HCT116 (cell line): ENCODE results near the gene FSTL4. TPM values are rescaled to one million over a fixed set of nuclear protein-coding genes. Genes with fewer than 3 reads are reported as not detected.

Experiments used
- ATAC-seq: fragments of 200-7000 bp; cut with Tn5 transposase; 2 replicates; pipeline ENCODE4 v1.9.1; 2020; ENCODE audit warnings: mild to moderate bottlenecking, moderate library complexity
- BruUV-seq: library from RNA; stranded (reverse); fragments of 400-500 nt; replicated peaks from 2 replicates; lab custom pipeline; 2021; lab: Mats Ljungman, UMichigan
- CTCF ChIA-PET: fragments of 300-600 bp; sonication (Branson Sonifier 250); formaldehyde crosslinking; loops from one replicate; lab custom pipeline; 2021; ENCODE audit warnings: antibody characterized with exemption; lab: Charles Lee
- POLR2A ChIA-PET: fragments of 300-600, 350-600 bp; sonication (Branson Sonifier 250); formaldehyde crosslinking; loops from one replicate; lab custom pipeline; 2021; ENCODE audit warnings: antibody characterized with exemption; lab: Charles Lee
- RAD21 ChIA-PET, 2 experiments: fragments of 300-600 bp; sonication (Branson Sonifier 250); formaldehyde crosslinking; loops; one replicate each; lab custom pipeline; 2023; ENCODE audit warnings: low total read pairs in 2 of 2; ENCODE audit not compliant: uncharacterized antibody in 2 of 2, unreplicated experiment in 2 of 2, low non-redundant PET in 1 of 2; lab: Charles Lee
- DNase-seq: peaks from one replicate; pipeline ENCODE4 v3.0.0-alpha.2; 2010; ENCODE audit warnings: low read depth, low spot score
- H2AFZ ChIP-seq: fragments of 200-600 bp; shearing (Covaris generic), sonication (generic); 2 replicates; pipeline ENCODE4 v1.6.1; 2017; ENCODE audit warnings: low read depth, mixed run types, mixed read lengths, antibody characterized with exemption, low read length; ENCODE audit not compliant: poor library complexity, severe bottlenecking
- H3K27ac ChIP-seq: 2 replicates; pipeline ENCODE4 v1.5.1; 2012; ENCODE audit warnings: low read depth, low read length
- H3K27me3 ChIP-seq: fragments of 200-600 bp; sonication (generic); 2 replicates; pipeline ENCODE4 v1.6.1; 2016; ENCODE audit warnings: mixed run types, low read length, mixed read lengths; ENCODE audit not compliant: insufficient read depth
- H3K36me3 ChIP-seq, 2 experiments: fragments of 200-500 bp in 1 of 2; fragments of 200-600 bp in 1 of 2; sonication (Bioruptor generic) in 1 of 2; sonication (generic) in 1 of 2; 2 replicates each; pipeline versions ENCODE4 v1.5.1 to v1.6.1; 2014 to 2016; ENCODE audit warnings: low read length in 2 of 2, inconsistent platforms in 1 of 2, mixed read lengths in 1 of 2, mixed run types in 1 of 2; ENCODE audit not compliant: insufficient read depth in 2 of 2, control insufficient read depth in 1 of 2
- H3K4me1 ChIP-seq, 2 experiments: fragments of 200-600 bp in 1 of 2; sonication (generic) in 1 of 2; 2 replicates each; pipeline versions ENCODE4 v1.5.1 to v1.6.1; 2012 to 2017; ENCODE audit warnings: low read length in 2 of 2, inconsistent platforms in 1 of 2, mild to moderate bottlenecking in 1 of 2, mixed read lengths in 1 of 2, mixed run types in 1 of 2, moderate library complexity in 1 of 2; ENCODE audit not compliant: insufficient read depth in 2 of 2, control insufficient read depth in 1 of 2
- H3K4me2 ChIP-seq: fragments of 200-600 bp; sonication (generic); 2 replicates; pipeline ENCODE4 v1.6.1; 2017; ENCODE audit warnings: mixed run types, low read length, mixed read lengths
- H3K4me3 ChIP-seq, 2 experiments: fragments of 200-600 bp in 1 of 2; sonication (generic) in 1 of 2; replicated peaks in 1 of 2; 2 replicates each; pipeline ENCODE4 v1.5.1; 2011 to 2016; ENCODE audit warnings: low read length in 2 of 2, control low read depth in 1 of 2, low read depth in 1 of 2, mild to moderate bottlenecking in 1 of 2, mixed read lengths in 1 of 2, mixed run types in 1 of 2
- H3K79me2 ChIP-seq: fragments of 200-600 bp; sonication (generic); 2 replicates; pipeline ENCODE4 v1.6.1; 2017; ENCODE audit warnings: mild to moderate bottlenecking, mixed run types, low read length, moderate library complexity, mixed read lengths; ENCODE audit not compliant: insufficient read depth
- H3K9ac ChIP-seq: fragments of 200-600 bp; sonication (generic); 2 replicates; pipeline ENCODE4 v1.6.1; 2016; ENCODE audit warnings: low read length, mixed read lengths
- H3K9me2 ChIP-seq: fragments of 200-600 bp; sonication (generic), shearing (Covaris generic); 2 replicates; pipeline ENCODE4 v1.6.1; 2017; ENCODE audit warnings: mixed run types, mild to moderate bottlenecking, moderate library complexity; ENCODE audit not compliant: insufficient read depth
- H3K9me3 ChIP-seq, 2 experiments: fragments of 200-500 bp in 1 of 2; fragments of 200-600 bp in 1 of 2; sonication (Bioruptor generic) in 1 of 2; sonication (generic) in 1 of 2; 2 replicates each; pipeline ENCODE4 v1.6.1; 2014 to 2017; ENCODE audit warnings: low read length in 2 of 2, mixed read lengths in 2 of 2, inconsistent platforms in 1 of 2, low read depth in 1 of 2, mild to moderate bottlenecking in 1 of 2, mixed run types in 1 of 2, moderate library complexity in 1 of 2; ENCODE audit not compliant: control insufficient read depth in 1 of 2, insufficient read depth in 1 of 2
- H4K20me1 ChIP-seq: fragments of 200-600 bp; sonication (generic), shearing (Covaris generic); 2 replicates; pipeline ENCODE4 v1.6.1; 2017; ENCODE audit warnings: mixed run types, mild to moderate bottlenecking, moderate library complexity; ENCODE audit not compliant: insufficient read depth
- CBX3 ChIP-seq: IDR thresholded peaks from 2 replicates; pipeline ENCODE4 v1.6.1; 2012; ENCODE audit warnings: low read depth
- CTCF ChIP-seq, 3 experiments: fragments of 200-600 bp in 1 of 3; sonication (generic) in 1 of 3; IDR thresholded peaks in 2 of 3; conservative IDR thresholded peaks in 1 of 3; 2 replicates each; pipeline ENCODE4 v1.5.1; 2012 to 2017; ENCODE audit warnings: low read depth in 2 of 3, low read length in 2 of 3, antibody characterized with exemption in 1 of 3, borderline replicate concordance in 1 of 3, control low read depth in 1 of 3, mild to moderate bottlenecking in 1 of 3, mixed read lengths in 1 of 3, mixed run types in 1 of 3, moderate library complexity in 1 of 3; ENCODE audit not compliant: insufficient read depth in 1 of 3
- EZH2phosphoT487 ChIP-seq: fragments of 200-600 bp; IDR thresholded peaks from 2 replicates; pipeline ENCODE4 v1.6.1; 2018; ENCODE audit warnings: antibody characterized with exemption, borderline replicate concordance
- MAX ChIP-seq: IDR thresholded peaks from 2 replicates; pipeline ENCODE4 v1.6.1; 2012
- REST ChIP-seq: IDR thresholded peaks from 2 replicates; pipeline ENCODE4 v1.6.1; 2012; ENCODE audit warnings: low read depth
- SIN3A ChIP-seq: IDR thresholded peaks from 2 replicates; pipeline ENCODE4 v1.6.1; 2012; ENCODE audit warnings: low read depth
- TCF7L2 ChIP-seq: IDR thresholded peaks from 2 replicates; pipeline ENCODE4 v1.7.0; 2011; ENCODE audit warnings: borderline replicate concordance, inconsistent platforms; ENCODE audit not compliant: insufficient read depth, insufficient read length; ENCODE audit errors: extremely low read depth
- ZBTB33 ChIP-seq: IDR thresholded peaks from 2 replicates; pipeline ENCODE4 v1.6.1; 2011; ENCODE audit warnings: mild to moderate bottlenecking, low read length, moderate library complexity; ENCODE audit not compliant: insufficient replicate concordance; ENCODE audit errors: extremely low read depth
- ZFX ChIP-seq: fragments of 450-650 bp; IDR thresholded peaks from 2 replicates; pipeline ENCODE4 v1.6.1; 2017
- intact Hi-C: fragments of 100-400 bp; cut with micrococcal nuclease; formaldehyde crosslinking; loops from 2 replicates; pipeline ENCODE4 v1.10.0; 2022
- total RNA-seq: library from RNA; stranded (reverse); gene quantifications from one replicate; pipeline ENCODE4 v1.2.1, GENCODE V29; 2021; ENCODE audit not compliant: unreplicated experiment

The FSTL4 gene
- total RNA-seq, 1 experiment from 2014 or later = 0.37 TPM

- Histone ChIP-seq H3K9ac (no peak overlapping the region), H3K36me3 (no peaks in the 10 kb centered on the region), H3K27ac (no peak overlapping the region), H3K4me3 (no peak overlapping the region), H3K9me2 (no peaks in the 10 kb centered on the region), H4K20me1 (no peaks in the 10 kb centered on the region), H3K9me3 (no peaks in the 10 kb centered on the region), H2AFZ (no peak overlapping the region), H3K4me1 (no peaks in the 10 kb centered on the region), H3K79me2 (no peaks in the 10 kb centered on the region), H3K4me2 (no peak overlapping the region), H3K27me3 (peaks cover 25% of the 10 kb centered on the region)
- ChIA-PET POLR2A (no interaction called here), RAD21 (no interaction called here), CTCF (no interaction called here)
- no peak for DNase-seq
- no peak for ATAC-seq
- intact Hi-C loops = no loop called here
- BruUV-seq = no TSS peak
- TF ChIP-seq MAX (no peak), EZH2phosphoT487 (no peak), CBX3 (no peak)
Measured at GRCh38 chr5:133524666-133525065, 87.7 kb downstream of the FSTL4 start.

- no peak for ATAC-seq
- Histone ChIP-seq H4K20me1 (no peaks in the 10 kb centered on the region), H3K4me1 (no peaks in the 10 kb centered on the region), H3K36me3 (no peaks in the 10 kb centered on the region), H3K9me3 (no peaks in the 10 kb centered on the region), H3K4me3 (no peak overlapping the region), H3K79me2 (no peaks in the 10 kb centered on the region), H3K9ac (no peak overlapping the region), H3K27ac (no peak overlapping the region), H3K4me2 (no peak overlapping the region), H3K9me2 (no peaks in the 10 kb centered on the region), H3K27me3 (peaks cover 31% of the 10 kb centered on the region), H2AFZ (no peak overlapping the region)
- POLR2A ChIA-PET = no interaction called here
- CTCF ChIA-PET = no interaction called here
- BruUV-seq = no TSS peak
- DNase-seq = no peak
- intact Hi-C loops = no loop called here
- RAD21 ChIA-PET = no interaction called here
- TF ChIP-seq ZFX (no peak), SIN3A (no peak), CTCF (IDR thresholded peaks at IDR 0.05 in 2 of 3, conservative IDR thresholded peaks at IDR 0.05 in 1 of 3; ENCODE audit: borderline replicate concordance in 1 of 3, insufficient read depth in 1 of 3, low read depth in 2 of 3, low read length in 2 of 3) (no peak), ZBTB33 (no peak), TCF7L2 (no peak), REST (no peak)
Measured at GRCh38 chr5:133523961-133524586, 88.3 kb downstream of the FSTL4 start.
